NCI-H446 (cell line): ENCODE data around the gene MYH11.
"Not testable (repeated sequence)": the region's sequence is repeated elsewhere in the genome, so short reads cannot be mapped to it uniquely, and the experiment has no call there.

Source experiments
- DNase-seq, 2 experiments: peaks; one replicate each; lab custom pipeline; 2025; lab: John Stamatoyannopoulos, UW

MYH11 gene

DNA sequence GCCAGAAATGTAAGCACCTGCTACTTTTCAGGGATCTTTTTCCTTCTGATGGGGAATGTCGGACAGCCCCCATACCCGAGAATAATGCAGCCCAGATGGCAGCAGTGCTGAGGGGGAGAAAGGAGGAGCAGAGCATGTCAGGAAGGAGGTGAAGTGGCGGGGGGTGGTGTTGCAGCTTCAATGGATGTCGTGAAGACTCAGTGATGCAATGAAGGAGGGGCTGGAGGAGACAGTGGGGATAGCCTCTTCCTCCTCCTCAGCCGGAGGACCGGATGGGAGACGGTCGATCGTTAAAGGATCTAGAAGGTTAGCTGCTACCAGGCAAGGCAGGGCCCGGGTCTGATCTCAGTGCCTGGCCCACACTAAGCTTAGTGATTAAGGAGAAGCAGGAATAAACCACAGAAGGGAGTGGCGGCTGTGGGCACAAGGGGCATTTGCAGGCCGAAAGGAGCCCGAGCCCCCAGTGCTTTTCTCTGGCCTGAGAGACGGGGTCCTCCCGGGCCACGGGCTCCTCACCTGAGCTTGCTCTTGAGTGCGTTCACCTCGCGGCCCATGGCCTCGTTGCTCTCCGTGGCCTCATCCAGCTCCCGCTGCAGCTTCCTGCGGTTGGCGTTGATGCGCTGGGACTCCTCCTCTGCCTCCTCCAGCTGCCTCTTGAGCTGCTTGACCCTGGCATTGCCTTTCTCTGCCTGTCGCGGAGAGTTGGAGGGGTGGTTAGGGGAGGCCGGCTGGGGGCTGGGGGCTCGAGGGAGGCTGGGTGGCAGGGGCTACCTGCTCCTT lies 142.2 kb downstream of the MYH11 start:
- DNase-seq: no peak

DNA sequence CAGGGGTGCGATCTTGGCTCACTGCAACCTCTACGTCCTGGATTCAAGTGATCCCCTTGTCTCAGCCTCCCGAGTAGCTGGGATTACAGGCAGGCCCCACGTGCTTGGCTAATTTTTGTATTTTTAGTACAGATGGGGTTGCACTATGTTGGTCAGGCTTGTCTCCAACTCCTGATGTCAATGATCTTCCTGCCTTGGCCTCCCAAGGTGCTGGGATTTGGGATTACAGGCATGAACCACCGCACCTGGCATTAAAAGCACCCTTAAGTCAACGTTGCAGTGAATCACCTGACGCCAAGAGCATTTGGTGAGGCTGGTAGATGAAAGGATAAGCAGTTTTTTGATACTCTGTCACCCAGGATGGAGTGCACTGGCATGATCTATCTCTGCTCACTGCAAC lies 147.8 kb downstream of the MYH11 start:
- no peak for DNase-seq

DNA sequence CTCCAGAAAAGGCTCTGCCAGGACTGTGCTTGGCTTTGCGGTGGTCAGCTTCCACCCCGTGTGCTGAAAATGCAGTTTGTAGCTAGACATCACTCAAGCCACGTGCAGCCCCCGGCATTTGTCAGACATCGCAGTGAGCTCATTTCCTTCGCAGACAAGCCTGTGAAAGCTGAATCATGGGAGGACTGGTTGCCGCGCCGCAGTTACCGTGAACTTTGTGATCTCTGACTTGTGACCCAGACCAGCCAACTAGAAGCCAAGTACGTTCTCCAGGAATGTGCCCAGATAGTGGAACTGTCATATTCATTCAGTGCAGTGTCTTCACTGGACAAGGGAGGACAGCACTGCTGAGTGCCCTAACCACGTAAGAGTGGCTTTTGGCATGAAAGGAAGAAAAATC lies 148.7 kb downstream of the MYH11 start:
- DNase-seq: no peak

DNA sequence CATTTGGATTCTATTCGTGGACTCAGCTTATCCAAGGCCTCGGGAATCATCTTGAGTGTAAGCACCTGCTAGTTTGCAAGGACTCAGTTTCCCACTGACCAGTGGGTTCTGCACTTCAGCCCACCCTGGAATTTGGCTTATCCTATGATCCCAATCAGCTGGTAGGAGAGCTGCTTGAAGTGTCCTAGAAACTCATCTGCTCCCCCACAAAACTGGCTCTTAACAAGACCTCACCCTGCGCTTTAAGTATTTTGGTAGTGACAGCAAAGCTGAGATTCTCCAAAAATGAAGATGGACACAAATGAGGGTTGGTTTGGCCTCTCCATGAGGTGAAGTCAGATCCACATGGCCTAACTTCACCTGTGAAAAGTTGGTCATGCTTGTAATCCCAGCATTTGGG lies 149.5 kb downstream of the MYH11 start:
- no peak for DNase-seq

DNA sequence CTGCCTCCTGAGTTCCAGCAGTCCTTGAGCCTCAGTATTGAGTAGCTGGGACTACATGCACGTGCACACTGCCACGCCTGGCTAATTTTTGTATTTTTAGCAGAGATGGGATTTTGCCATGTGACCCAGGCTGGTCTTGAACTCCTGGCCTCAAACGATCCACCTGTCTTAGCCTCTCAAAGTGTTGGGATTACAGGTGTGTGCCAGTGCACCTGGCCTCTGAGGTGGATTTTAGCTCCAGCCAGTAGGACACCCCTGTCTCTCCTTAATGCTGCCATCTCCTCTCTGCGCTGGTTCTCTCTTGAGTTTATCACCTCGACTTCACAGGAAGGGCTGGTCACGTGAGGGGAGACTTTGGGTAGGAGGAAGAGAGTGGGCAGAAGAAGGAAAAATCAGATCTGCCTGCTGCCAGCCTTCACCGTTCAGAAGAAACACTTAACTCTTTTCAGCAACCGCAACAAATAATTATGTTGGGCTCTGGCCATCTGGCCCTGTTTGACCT lies 151.7 kb downstream of the MYH11 start:
- DNase-seq: no peak

DNA sequence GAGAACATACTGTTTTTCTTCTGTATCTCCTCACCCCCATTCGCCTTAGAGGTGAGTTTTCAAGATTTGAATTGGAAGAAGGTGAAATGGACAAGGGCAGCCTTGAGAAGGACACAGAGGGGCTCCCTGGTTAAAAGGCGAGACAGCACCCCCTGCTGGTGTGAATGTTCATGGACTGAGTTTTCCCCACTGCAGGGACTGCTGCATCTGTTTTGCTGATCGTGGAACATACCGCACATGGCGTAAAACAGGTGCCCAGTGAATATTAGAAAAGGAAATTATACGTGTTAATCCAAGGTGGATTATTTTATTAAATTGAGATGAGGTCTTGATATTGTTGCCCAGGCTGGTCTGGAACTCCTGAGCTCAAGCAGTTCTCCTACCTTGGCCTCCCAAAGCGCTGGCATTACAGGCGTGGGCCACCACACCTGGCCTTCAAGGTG lies 152.3 kb downstream of the MYH11 start:
- peak; percentile 9 to 57 for DNase-seq

DNA sequence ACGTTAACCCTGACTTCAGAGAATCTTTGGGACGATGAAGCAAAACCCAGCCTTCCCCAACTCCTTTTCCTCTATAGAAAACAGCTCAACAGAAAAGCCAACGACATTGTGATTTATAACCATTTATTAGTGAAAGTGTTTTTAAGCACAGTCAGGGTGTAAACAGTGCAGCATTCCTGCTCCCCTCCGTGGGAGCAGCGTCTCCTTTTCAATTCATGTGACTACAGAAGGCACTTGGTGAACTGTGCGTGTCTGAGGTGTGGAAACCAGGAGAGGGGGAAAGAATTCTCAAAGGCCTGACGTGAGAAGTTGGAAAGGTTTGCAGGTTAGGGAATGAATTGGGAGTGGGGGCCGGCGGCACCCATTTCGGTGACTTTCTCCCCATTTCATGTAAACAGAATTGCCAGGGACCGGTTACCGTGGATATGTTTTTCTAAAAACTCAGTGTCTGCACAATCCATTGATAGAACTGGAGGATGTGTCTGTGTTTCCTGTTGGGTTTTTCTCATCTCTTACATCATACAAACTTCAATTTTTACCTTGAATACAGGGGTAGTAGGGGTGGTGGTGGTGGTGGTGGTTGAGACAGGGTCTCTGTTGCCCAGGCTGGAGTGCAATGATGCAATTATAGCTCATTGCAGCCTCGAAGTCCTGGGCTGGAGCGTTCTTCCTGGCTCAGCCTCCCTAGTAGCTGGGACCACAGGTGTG lies 153.6 kb downstream of the MYH11 start:
- no peak for DNase-seq

DNA sequence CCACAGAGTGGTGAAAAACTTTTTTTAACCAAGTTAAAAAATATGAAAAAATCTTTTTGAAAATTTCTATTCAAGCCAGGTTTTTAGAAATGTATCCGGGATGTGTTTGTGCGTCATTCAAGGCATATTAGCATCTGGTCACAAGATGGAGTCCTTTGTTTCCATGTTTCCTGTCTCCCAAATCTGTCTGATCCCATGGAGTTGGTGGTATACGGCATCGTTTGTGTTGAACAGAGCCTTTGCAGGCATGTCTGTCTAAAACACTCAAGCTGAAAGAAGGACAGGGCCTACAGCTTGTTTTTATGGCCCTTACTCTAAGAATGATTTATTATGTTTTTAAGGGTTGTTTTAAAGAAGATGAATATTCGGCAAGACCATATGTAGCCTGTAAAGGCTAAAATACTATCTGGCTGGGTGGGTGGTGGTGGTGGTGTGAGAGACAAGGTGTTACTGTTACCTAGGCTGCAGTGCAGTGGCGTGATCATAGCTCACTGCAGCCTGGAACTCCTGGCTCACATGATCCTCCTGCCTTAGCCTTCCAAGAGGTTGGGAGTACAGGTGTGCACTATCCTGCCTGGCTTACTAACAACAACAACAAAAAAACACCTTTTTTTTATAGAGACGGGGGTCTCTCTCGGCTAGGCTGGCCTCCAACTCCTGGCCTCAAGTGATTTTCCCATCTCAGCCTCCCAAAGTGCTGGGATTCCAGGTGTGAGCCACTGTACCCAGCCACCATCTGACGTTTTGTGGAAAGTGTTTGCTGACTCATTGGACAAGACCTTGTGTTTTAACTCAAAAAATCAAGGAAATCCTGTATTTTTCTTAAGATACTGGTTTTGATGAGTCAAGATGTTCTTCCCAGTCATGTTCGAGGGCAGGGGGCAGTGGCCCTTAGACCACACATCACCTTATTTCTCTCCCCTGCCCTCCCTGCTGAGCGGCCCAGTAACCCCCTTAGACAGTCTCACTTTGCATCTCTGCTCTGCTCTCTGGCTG lies 154.6 kb downstream of the MYH11 start:
- DNase-seq: no peak

DNA sequence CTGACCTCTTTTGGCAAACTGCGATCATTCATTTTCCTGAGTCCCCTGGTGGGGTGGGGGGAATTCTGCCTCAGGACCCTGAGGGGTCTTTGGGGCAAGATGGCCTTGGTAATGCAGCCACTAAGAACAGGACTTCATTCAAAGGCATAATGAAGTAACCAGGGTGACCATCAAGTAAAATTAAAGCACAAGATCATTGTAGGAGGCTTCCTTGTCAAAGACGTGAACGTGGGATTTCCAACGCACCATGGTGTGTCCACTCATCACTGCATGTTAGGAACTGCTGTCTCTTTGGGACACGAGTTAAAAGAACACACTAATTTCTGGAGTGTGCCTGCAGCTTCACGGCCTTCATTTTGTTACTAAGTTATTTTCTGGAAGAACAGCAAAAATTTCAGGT lies 155.5 kb downstream of the MYH11 start:
- no peak for DNase-seq

DNA sequence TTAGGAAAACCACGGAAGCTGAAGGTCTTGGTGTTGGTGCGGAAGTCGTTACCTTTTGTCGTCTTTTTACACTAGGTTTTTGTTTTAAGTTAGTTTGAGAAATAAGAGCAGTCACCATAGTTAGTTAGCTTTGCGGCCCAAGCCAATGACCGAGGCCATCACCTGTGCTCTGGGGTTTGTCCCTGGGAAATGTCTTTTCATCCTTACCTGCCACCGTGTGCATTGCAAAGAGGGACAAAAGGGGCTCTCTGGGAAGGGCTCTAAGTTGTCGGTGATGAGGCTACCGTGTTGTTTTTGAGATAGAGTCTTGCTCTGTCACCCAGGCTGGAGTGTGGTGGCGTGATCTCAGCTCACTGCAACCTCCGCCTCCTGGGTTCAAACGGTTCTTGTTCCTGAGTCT lies 157.0 kb downstream of the MYH11 start:
- DNase-seq: no peak

DNA sequence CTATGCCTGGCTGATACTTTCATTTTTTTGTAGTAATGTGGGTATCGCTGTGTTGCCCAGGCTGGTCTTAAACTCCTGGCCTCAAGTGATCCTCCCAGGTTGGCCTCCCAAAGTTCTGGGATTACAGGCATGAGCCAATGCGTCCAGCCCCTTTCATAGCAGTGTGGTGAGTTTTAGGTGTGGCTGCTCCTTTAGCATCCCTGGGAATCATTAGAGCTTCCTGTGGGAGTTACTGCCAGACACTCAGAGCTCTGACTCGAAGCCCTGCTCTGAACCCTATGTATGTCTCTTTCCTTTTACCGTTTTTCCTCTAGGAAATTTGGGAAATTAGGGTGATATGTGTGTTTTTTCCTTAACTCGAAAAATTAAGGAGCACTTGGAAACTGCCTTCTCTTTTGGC lies 162.3 kb downstream of the MYH11 start:
- DNase-seq: no peak

DNA sequence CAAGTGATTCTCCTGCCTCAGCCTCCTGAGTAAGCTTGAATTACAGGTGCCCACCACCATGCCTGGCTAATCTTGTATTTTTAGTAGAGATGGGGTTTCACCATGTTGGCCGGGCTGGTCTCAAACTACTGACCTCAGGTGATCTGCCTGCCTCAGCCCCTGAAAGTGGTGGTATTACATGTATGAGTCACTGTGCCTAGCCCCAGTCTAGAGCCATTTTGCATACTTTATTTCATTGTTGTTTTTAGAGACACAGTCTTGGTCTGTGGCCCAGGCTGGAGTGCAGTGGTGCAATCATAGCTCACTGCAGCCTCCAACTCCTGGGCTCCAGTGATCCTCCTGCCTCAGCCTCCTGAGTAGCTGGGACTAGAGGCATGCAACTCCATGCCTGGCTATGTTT lies 164.3 kb downstream of the MYH11 start:
- DNase-seq: not testable (repeated sequence)

DNA sequence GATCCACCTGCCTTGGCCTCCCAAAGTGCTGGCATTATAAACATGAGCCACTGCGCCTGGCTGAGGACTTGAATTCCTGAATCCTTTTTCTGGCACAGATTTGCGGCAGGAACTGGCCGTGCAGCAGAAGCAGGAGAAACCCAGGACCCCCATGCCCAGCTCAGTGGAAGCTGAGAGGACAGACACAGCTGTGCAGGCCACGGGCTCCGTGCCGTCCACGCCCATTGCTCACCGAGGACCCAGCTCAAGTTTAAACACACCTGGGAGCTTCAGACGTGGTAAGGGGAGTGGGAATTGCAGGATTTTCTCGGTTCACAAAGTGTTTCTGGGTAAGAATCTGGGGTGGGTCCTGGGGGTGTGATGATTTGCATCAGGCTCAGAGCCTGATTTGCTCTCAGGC lies 165.8 kb downstream of the MYH11 start:
- no peak for DNase-seq

DNA sequence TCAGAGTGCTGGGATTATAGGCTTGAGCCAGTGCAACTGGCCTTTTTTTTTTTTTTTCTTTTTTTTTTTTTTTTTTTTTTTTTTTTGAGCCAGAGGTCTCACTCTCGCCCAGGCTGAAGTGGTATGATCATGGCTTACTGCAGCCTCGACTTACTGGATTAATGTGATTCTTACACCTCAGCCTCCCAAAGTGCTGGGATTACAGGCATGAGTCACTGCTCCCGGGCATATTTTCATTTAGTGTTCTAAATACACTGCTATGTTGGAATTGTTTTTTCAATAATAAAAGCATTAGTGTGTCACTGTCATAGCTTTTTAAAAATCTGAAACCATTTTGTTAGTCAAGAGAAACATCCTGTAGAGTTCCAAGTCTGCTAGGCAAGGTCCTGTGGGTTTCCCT lies 166.5 kb downstream of the MYH11 start:
- no peak for DNase-seq

DNA sequence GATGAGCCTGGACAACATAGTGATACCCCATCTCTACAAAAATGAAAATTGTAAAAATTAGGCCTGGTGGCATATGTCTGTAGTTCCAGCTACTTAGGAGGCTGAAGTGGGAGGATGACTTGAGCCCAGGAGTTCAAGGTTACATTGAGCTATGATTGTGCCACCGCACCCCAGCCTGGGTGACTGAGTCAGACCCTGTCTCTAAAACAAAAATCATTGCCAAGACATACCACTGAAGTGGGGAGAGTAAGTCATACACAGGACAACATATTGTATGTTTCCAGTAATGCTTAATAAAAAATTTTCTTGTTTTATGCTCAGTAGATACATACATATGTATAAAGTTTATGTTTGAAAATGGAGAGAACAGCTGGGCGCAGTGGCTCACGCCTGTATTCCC lies 167.5 kb downstream of the MYH11 start:
- no peak for DNase-seq

DNA sequence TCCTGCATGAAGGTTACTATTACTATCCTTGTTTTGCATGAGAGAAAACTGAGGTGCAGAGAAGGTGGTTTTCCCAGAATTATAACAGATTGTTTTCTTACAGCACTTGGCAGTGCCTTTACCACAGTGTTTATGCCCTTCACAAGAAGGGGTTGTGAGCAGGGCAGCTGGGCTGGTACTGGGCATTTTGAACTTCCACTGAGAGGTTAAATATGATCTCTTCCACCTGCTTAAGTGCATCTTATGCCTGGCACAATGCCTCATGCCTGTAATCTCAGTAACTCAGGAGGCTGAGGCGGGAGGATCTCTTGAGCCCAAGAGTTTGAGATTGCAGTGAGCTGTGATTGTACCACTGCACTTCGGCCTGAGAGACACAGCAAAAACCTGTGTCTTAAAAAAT lies 170.5 kb downstream of the MYH11 start:
- no peak for DNase-seq

DNA sequence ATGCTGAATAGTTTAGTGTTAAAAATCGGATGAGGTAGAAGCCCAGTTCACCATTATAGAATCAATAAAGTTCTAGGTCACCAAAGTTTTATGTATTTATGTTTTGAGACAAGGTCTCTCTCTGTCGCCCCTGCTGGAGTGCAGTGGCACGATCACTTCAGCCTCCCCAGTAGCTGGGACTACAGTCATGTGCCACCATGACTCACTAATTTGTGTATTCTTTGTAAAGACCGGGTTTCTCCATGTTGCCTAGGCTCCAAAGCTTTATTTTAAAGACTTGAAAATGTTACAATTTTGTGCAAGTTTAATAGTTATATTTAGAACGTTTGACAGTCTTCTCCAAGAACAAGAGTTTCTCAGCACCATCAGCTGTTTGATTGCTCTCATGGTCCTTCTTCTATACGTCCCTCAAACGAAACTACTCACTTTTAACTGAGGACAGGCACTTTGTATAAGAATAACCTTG lies 174.7 kb downstream of the MYH11 start:
- DNase-seq: peak in 1 of 2 experiments; percentile 8

DNA sequence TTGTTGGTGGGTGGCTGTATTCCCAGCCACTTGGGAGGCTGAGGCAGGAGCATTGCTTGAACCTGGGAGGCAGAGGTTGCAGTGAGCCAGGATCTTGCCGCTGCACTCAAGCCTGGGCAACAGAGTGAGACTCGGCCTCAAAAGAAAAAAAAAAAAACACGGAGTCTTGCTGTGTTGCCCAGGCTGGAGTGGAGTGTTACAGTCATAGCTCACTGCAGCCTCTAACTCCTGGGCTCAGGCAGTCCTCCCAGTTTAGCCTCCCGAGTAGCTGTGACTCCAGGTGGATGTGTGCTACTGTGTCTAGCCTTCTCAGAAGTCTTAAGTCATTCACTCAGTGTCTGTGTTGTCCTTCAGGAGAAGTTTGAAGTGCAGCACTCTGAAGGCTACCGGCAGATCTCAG lies 179.4 kb downstream of the MYH11 start:
- DNase-seq: no peak

DNA sequence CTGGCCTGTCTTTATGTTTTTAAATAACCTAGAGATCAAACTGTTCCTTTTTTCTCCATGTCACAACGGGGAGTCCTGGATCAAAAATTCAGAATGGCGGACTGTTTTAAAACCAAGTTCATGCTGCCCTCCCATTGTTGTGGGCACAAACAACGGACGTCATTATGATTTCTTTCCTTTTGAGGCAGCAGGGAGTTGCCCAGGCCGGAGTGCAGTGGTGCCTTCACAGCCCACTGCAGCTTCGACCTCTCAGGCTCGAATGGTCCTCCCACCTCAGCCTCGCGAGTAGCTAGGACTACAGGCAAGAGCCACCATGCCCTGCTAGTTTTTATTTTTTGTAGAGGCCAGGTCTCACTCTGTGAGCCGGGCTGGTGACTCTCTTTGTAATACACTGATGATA lies 180.3 kb downstream of the MYH11 start:
- DNase-seq: no peak

DNA sequence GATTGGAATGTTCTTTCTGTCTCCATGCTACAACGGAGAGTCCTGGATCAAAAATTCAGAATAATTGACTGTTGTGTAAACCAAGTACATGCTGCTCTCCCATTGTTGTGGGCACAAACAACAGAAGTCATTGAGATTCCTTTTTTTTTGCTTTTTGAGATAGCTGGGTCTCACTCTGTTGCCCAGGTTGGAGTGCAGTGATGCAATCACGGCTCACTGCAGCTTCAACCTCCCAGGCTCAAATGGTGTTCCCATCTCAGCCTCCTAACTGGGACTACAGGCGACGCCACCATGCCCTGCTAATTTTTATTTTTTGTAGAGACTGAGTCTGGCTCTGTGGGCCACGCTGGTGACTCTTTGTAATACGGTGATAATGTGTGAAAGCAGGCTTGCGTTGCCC lies 182.3 kb downstream of the MYH11 start:
- DNase-seq: no peak

DNA sequence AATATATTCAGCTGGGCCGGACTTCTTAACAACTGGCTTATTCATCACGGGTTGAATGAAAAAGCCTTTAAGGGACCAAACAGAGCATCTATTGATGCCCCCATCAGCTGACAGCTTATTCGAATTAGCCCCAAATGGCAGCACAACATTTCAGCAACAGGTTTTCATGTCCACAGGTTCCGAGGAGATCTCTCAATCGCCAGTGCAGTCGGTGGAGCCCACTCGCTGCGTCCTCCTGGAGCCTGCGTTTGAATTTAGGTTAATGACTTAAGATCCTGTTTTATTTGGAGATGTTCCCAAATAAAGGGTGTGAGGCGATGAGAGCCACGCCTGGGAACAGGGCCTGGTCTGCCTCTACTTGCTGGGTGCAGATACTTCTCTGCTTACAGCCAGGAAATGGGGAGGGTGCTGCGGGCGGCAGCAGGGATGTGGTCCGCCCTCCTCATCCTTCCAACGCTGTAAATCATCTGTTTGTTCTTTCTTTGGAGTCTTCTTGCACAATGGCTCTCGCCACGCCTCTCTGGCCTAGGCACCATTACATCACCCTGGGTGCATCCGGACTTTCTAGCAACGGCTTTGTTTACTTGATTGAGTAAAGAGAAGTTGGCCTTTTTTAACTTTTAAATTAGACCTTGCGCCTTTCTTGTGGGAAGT lies 184.2 kb downstream of the MYH11 start:
- no peak for DNase-seq

DNA sequence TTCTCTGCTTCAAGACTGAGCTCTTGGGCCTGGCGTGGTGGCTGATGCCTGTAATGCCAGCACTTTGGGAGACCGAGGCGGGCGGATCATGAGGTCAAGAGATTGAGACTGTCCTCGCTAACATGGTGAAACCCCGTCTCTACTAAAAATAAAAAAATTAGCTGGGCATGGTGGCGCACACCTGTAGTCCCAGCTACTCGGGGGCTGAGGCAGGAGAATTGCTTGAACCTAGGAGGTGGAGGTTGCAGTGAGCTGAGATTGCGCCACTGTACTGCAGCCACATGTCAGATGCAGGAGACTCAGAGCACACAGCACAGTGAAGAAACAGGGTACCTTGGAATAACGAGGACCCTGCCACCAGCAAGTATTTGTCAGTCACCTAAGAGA lies 184.7 kb downstream of the MYH11 start:
- not testable (repeated sequence) for DNase-seq
